PFSK-1 (cell line): Measurements from ENCODE around the gene FBXL14.

Source experiments
- REST ChIP-seq, 2 experiments: IDR thresholded peaks; 2 replicates each; pipeline versions ENCODE4 v1.6.1 to v1.8.0; 2011 to 2012; ENCODE audit warnings: low read depth in 2 of 2, low read length in 2 of 2, control low read depth in 1 of 2, inconsistent platforms in 1 of 2, mild to moderate bottlenecking in 1 of 2, moderate library complexity in 1 of 2; ENCODE audit not compliant: insufficient read depth in 1 of 2
- SIN3A ChIP-seq: IDR thresholded peaks from 2 replicates; pipeline ENCODE4 v1.6.1; 2012; ENCODE audit warnings: mild to moderate bottlenecking, low read length, moderate library complexity, borderline replicate concordance; ENCODE audit not compliant: insufficient read depth
- TAF1 ChIP-seq: IDR thresholded peaks from 2 replicates; pipeline ENCODE4 v1.6.1; 2012; ENCODE audit warnings: low read length, control low read depth, borderline replicate concordance; ENCODE audit not compliant: insufficient read depth

- TF ChIP-seq REST (IDR thresholded peaks at IDR 0.05; ENCODE audit: insufficient read depth in 1 of 2, low read depth in 2 of 2, low read length in 2 of 2) (no peak), TAF1 (no peak), SIN3A (no peak)
Measured at GRCh38 chr12:1527789-1528188, 66.6 kb downstream of the FBXL14 start.
